Measurements from ENCODE around the gene RTN4R. TPM values are rescaled to one million over a fixed set of nuclear protein-coding genes. Genes with fewer than 3 reads are reported as not detected.
"Not testable (repeated sequence)": the region's sequence is repeated elsewhere in the genome, so short reads cannot be mapped to it uniquely, and the experiment has no call there.

The RTN4R gene
- total RNA-seq = 2.6 TPM

DNA sequence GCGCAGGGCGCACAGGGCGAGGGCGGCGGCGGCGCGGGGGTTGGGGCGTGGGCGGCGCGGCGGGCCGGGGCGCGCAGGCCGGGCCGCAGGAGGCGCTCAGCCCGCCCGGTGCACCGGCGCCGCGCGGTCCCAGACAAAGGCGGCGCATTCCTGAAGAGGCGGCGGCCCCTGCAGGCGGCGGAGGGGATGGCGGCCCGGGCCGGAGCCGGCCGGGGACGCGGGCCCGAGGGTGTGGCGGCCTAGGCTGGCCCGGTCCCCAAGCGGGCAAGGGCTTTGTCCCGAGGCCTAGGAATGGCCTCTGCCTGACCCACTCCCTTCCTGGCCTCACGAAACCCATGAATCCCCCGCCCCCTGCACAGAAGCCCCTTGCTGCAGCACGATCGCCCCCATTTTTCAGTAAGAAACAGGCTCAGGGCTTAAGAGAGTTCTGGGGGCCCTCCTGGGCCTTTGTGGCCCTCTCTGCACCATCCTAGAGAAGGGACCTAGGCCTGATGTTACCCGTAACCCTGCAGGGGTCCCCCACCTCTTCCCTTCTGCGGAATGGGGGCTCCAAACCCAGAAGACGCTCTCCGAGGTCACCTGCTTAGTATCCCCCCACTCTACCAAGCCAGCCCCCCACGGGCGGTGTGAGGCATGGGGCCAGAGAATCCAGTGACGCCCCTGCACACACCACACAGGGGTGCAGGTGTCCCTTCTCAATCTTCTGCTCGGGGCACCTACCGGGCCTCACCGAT is at the start of gene RTN4R:
TSS of gene RTN4R (minus strand) at position 40 of the 734 bp plus-strand sequence. CDS start 226 bp downstream, outside the sequence.
- H3K9ac ChIP-seq (ENCODE audit: low read depth in 1 of 3, low read length in 3 of 3) = peak within 1 kb of the TSS in 1 of 3 donors; percentile 66
- H3K4me3 ChIP-seq (ENCODE audit: low read length in 3 of 3) = peak within 1 kb of the TSS in 1 of 3 donors; percentile 41
- no peaks in the 10 kb centered on the region for H3K9me3 ChIP-seq (ENCODE audit: control insufficient read depth in 3 of 3, low read length in 3 of 3)
- H3K27me3 ChIP-seq (ENCODE audit: control insufficient read depth in 3 of 3, insufficient read depth in 3 of 3, low read length in 3 of 3) = peaks cover 0 to 6% (median 6%) of the 10 kb centered on the region in 3 donors
- no peaks in the 10 kb centered on the region for H3K36me3 ChIP-seq (ENCODE audit: control insufficient read depth in 3 of 3, insufficient read depth in 3 of 3, low read length in 3 of 3)
- H3K27ac ChIP-seq (ENCODE audit: low read depth, low read length) = no peak within 1 kb of the TSS
- peaks cover 5 to 15% (median 14%) of the 10 kb centered on the region in 3 donors for H3K4me1 ChIP-seq (ENCODE audit: control insufficient read depth in 3 of 3, insufficient read depth in 3 of 3, low read length in 3 of 3)

- H3K9ac ChIP-seq (ENCODE audit: low read depth in 1 of 3, low read length in 3 of 3) = peak overlapping the region in 1 of 3 donors; percentile 21
- H3K4me1 ChIP-seq (ENCODE audit: control insufficient read depth in 3 of 3, insufficient read depth in 3 of 3, low read length in 3 of 3) = peaks cover 25 to 39% (median 27%) of the 10 kb centered on the region in 3 donors
- H3K27ac ChIP-seq (ENCODE audit: low read depth, low read length); H3K36me3 ChIP-seq (ENCODE audit: control insufficient read depth in 3 of 3, insufficient read depth in 3 of 3, low read length in 3 of 3); H3K4me3 ChIP-seq (ENCODE audit: low read length in 3 of 3); H3K27me3 ChIP-seq (ENCODE audit: control insufficient read depth in 3 of 3, insufficient read depth in 3 of 3, low read length in 3 of 3); H3K9me3 ChIP-seq (ENCODE audit: control insufficient read depth in 3 of 3, low read length in 3 of 3): not testable (repeated sequence)
Measured at GRCh38 chr22:20317402-20318042, 49.4 kb upstream of the RTN4R start.

GRCh38 chr22:20316844-20317401 is 48.8 kb upstream of the RTN4R start:
- H3K4me1 ChIP-seq (ENCODE audit: control insufficient read depth in 3 of 3, insufficient read depth in 3 of 3, low read length in 3 of 3) = peaks cover 25 to 39% (median 27%) of the 10 kb centered on the region in 3 donors
- no peak overlapping the region for H3K4me3 ChIP-seq (ENCODE audit: low read length in 3 of 3)
- H3K9me3 ChIP-seq (ENCODE audit: control insufficient read depth in 3 of 3, low read length in 3 of 3) = no peaks in the 10 kb centered on the region
- no peaks in the 10 kb centered on the region for H3K27me3 ChIP-seq (ENCODE audit: control insufficient read depth in 3 of 3, insufficient read depth in 3 of 3, low read length in 3 of 3)
- H3K36me3 ChIP-seq (ENCODE audit: control insufficient read depth in 3 of 3, insufficient read depth in 3 of 3, low read length in 3 of 3) = peaks cover 0 to 5% (median 0%) of the 10 kb centered on the region in 3 donors
- no peak overlapping the region for H3K27ac ChIP-seq (ENCODE audit: low read depth, low read length)
- peak overlapping the region in 1 of 3 donors; percentile 21 for H3K9ac ChIP-seq (ENCODE audit: low read depth in 1 of 3, low read length in 3 of 3)

- H3K4me3 ChIP-seq (ENCODE audit: low read length in 3 of 3) = no peak overlapping the region
- no peak overlapping the region for H3K9ac ChIP-seq (ENCODE audit: low read depth in 1 of 3, low read length in 3 of 3)
- no peak overlapping the region for H3K27ac ChIP-seq (ENCODE audit: low read depth, low read length)
- H3K27me3 ChIP-seq (ENCODE audit: control insufficient read depth in 3 of 3, insufficient read depth in 3 of 3, low read length in 3 of 3) = no peaks in the 10 kb centered on the region
- H3K9me3 ChIP-seq (ENCODE audit: control insufficient read depth in 3 of 3, low read length in 3 of 3) = no peaks in the 10 kb centered on the region
- H3K36me3 ChIP-seq (ENCODE audit: control insufficient read depth in 3 of 3, insufficient read depth in 3 of 3, low read length in 3 of 3) = peaks cover 0 to 5% (median 0%) of the 10 kb centered on the region in 3 donors
- peaks cover 24 to 36% (median 25%) of the 10 kb centered on the region in 3 donors for H3K4me1 ChIP-seq (ENCODE audit: control insufficient read depth in 3 of 3, insufficient read depth in 3 of 3, low read length in 3 of 3)
Measured at GRCh38 chr22:20316217-20316843, 48.2 kb upstream of the RTN4R start.

- Histone ChIP-seq H3K27me3 (ENCODE audit: control insufficient read depth in 3 of 3, insufficient read depth in 3 of 3, low read length in 3 of 3) (no peaks in the 10 kb centered on the region), H3K4me3 (ENCODE audit: low read length in 3 of 3) (no peak overlapping the region), H3K27ac (ENCODE audit: low read depth, low read length) (no peak overlapping the region), H3K9ac (ENCODE audit: low read depth in 1 of 3, low read length in 3 of 3) (no peak overlapping the region), H3K36me3 (ENCODE audit: control insufficient read depth in 3 of 3, insufficient read depth in 3 of 3, low read length in 3 of 3) (peaks cover 0 to 5% (median 0%) of the 10 kb centered on the region in 3 donors), H3K4me1 (ENCODE audit: control insufficient read depth in 3 of 3, insufficient read depth in 3 of 3, low read length in 3 of 3) (peaks cover 18 to 28% (median 18%) of the 10 kb centered on the region in 3 donors), H3K9me3 (ENCODE audit: control insufficient read depth in 3 of 3, low read length in 3 of 3) (no peaks in the 10 kb centered on the region)
Measured at GRCh38 chr22:20315337-20316216, 47.5 kb upstream of the RTN4R start.

- not testable (repeated sequence) for H3K9ac ChIP-seq (ENCODE audit: low read depth in 1 of 3, low read length in 3 of 3); H3K27me3 ChIP-seq (ENCODE audit: control insufficient read depth in 3 of 3, insufficient read depth in 3 of 3, low read length in 3 of 3); H3K36me3 ChIP-seq (ENCODE audit: control insufficient read depth in 3 of 3, insufficient read depth in 3 of 3, low read length in 3 of 3); H3K4me3 ChIP-seq (ENCODE audit: low read length in 3 of 3); H3K27ac ChIP-seq (ENCODE audit: low read depth, low read length); H3K9me3 ChIP-seq (ENCODE audit: control insufficient read depth in 3 of 3, low read length in 3 of 3)
- peaks cover 18 to 28% (median 18%) of the 10 kb centered on the region in 3 donors for H3K4me1 ChIP-seq (ENCODE audit: control insufficient read depth in 3 of 3, insufficient read depth in 3 of 3, low read length in 3 of 3)
Measured at GRCh38 chr22:20314741-20315336, 46.7 kb upstream of the RTN4R start.

DNA sequence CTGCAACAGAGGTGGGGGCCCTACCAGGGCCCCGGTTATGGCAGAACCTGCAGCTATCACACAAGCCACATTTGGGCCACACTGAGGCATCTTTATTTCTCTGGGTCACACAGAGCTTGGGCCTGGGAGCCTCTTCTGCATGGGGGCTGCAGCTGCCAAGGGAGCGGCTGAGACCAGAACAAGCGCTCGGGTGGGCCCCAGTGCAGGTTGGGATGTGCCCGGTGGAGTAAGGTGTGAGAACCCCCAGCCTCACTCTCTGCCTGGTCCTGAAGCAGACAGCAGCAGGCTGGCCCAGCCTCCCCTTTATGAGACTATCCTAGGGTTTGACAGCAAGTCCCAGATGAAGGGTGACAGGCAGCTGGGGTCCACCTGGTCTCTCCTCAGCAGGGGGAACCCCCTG is 46.1 kb upstream of the RTN4R start:
- not testable (repeated sequence) for H3K9ac ChIP-seq (ENCODE audit: low read depth in 1 of 3, low read length in 3 of 3); H3K9me3 ChIP-seq (ENCODE audit: control insufficient read depth in 3 of 3, low read length in 3 of 3); H3K27me3 ChIP-seq (ENCODE audit: control insufficient read depth in 3 of 3, insufficient read depth in 3 of 3, low read length in 3 of 3); H3K4me3 ChIP-seq (ENCODE audit: low read length in 3 of 3); H3K36me3 ChIP-seq (ENCODE audit: control insufficient read depth in 3 of 3, insufficient read depth in 3 of 3, low read length in 3 of 3); H3K27ac ChIP-seq (ENCODE audit: low read depth, low read length)
- H3K4me1 ChIP-seq (ENCODE audit: control insufficient read depth in 3 of 3, insufficient read depth in 3 of 3, low read length in 3 of 3) = peaks cover 16 to 25% (median 16%) of the 10 kb centered on the region in 3 donors

GRCh38 chr22:20313306-20314077 is 45.4 kb upstream of the RTN4R start:
- H3K9ac ChIP-seq (ENCODE audit: low read depth in 1 of 3, low read length in 3 of 3); H3K27ac ChIP-seq (ENCODE audit: low read depth, low read length); H3K27me3 ChIP-seq (ENCODE audit: control insufficient read depth in 3 of 3, insufficient read depth in 3 of 3, low read length in 3 of 3); H3K36me3 ChIP-seq (ENCODE audit: control insufficient read depth in 3 of 3, insufficient read depth in 3 of 3, low read length in 3 of 3); H3K4me3 ChIP-seq (ENCODE audit: low read length in 3 of 3); H3K9me3 ChIP-seq (ENCODE audit: control insufficient read depth in 3 of 3, low read length in 3 of 3): not testable (repeated sequence)
- peaks cover 10 to 18% (median 10%) of the 10 kb centered on the region in 3 donors for H3K4me1 ChIP-seq (ENCODE audit: control insufficient read depth in 3 of 3, insufficient read depth in 3 of 3, low read length in 3 of 3)

All from skeletal muscle tissue (tissue), 4 donors.